ENCODE results near the gene GAS7.

GAS7 gene

DNA sequence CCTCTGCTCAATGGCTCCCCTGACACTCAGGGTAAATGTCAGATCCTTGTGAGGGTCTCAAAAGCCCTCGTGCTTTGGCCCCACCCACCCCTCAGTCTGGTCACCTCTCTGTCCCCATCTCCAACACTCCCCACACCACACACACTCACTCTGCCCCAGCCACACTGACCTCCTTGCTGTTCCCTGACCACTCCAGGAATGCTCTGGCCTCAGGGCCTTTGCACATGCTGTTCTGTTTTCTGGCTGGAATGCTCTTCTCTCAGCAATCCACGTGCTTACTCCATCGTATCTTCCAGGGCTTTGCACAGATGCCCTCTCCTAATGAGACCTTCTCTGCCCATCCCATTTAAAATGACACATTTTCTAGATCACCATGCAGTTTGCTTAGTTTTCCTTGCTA is 28.2 kb downstream of the GAS7 start:
- no peak for DNase-seq (ENCODE audit: low read depth)
- no peak overlapping the region for H3K4me3 ChIP-seq (ENCODE audit: control insufficient read depth, low read depth, low read length)
- TF ChIP-seq, protein P1, sequence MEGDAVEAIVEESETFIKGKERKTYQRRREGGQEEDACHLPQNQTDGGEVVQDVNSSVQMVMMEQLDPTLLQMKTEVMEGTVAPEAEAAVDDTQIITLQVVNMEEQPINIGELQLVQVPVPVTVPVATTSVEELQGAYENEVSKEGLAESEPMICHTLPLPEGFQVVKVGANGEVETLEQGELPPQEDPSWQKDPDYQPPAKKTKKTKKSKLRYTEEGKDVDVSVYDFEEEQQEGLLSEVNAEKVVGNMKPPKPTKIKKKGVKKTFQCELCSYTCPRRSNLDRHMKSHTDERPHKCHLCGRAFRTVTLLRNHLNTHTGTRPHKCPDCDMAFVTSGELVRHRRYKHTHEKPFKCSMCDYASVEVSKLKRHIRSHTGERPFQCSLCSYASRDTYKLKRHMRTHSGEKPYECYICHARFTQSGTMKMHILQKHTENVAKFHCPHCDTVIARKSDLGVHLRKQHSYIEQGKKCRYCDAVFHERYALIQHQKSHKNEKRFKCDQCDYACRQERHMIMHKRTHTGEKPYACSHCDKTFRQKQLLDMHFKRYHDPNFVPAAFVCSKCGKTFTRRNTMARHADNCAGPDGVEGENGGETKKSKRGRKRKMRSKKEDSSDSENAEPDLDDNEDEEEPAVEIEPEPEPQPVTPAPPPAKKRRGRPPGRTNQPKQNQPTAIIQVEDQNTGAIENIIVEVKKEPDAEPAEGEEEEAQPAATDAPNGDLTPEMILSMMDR (IDR thresholded peaks at IDR 0.05; ENCODE audit: control insufficient read depth, insufficient read depth, low read depth, low read length, missing control alignments), result no peak

DNA sequence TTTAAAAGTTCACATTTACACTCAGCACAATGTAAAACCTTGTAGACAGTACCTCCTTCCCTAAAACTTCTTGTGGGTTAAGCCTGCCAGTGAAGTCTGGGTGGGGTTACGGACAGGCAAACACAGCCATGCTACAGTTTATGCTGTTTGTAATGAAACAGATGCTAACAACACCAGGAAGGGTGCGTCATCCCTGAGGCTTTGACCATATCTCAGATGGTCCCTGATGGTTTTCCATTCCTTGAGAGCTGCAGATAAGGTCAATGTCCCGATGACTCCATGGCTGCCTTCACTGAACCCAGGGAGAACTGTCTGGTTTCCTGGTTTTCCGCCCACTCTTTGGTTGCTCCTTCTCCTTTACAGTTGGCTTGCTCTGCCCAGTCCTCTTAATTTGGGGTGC is 29.1 kb downstream of the GAS7 start:
- no peak overlapping the region for H3K4me3 ChIP-seq (ENCODE audit: control insufficient read depth, low read depth, low read length)
- DNase-seq (ENCODE audit: low read depth), result no peak
- TF ChIP-seq, protein P1 (IDR thresholded peaks at IDR 0.05; ENCODE audit: control insufficient read depth, insufficient read depth, low read depth, low read length, missing control alignments), result no peak

DNA sequence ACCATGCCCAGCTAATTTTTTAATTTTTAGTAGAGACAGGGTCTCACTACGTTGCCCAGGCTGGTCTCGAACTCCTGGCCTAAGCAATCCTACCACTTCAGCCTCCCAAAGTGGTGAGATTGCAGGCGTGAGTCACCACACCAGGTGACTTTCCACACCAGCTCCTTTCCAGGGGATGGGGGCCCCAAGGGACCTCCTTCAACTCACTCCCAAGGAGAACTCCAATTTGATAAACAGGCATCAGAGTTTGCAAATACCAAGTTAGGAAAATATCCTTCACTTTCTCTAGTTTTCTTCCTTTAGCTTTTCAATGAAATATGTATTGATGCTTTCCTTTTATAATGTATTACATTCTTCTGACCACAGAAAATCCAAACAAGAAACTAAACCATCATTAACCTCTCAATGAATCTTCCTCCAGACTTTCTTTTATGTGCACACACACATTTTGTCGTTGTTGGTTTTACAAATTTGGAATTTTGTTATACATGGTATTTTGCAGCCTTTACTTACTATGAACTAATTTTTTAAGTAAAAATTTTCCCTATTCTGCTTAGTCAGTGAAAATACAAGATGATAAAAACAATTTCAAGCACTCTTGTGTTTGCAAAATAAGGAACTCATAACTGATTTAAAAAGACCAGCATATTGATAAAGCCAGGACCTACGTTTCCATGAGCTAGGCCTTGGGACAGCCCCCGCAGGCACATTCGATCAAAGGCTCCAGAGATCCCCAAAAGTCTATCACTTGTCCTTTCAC is 32.0 kb downstream of the GAS7 start:
- TF ChIP-seq, protein P1 (IDR thresholded peaks at IDR 0.05; ENCODE audit: control insufficient read depth, insufficient read depth, low read depth, low read length, missing control alignments), result no peak
- no peak overlapping the region for H3K4me3 ChIP-seq (ENCODE audit: control insufficient read depth, low read depth, low read length)
- DNase-seq (ENCODE audit: low read depth), result no peak

DNA sequence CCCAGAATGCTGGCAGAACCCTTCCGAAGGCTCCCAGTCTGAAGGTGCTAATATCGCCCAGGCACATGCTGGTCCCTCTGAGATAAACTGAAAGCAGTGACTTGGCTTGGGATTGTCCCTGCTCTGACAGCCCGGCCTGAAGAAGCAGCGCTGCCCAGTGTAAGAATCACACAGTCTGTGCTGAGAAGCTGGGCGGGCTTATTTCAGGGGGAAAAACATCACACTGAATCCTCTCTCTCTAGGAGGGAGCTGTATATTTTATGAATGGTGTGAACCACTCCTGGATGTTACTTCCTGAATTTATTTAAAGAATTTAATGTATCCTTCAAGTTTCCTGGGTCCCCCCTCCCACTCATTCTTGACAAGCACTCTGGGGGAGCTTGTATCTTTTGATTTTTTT is 36.3 kb downstream of the GAS7 start:
- no peak overlapping the region for H3K4me3 ChIP-seq (ENCODE audit: control insufficient read depth, low read depth, low read length)
- TF ChIP-seq, protein P1 (IDR thresholded peaks at IDR 0.05; ENCODE audit: control insufficient read depth, insufficient read depth, low read depth, low read length, missing control alignments), result no peak
- DNase-seq (ENCODE audit: low read depth), result no peak

DNA sequence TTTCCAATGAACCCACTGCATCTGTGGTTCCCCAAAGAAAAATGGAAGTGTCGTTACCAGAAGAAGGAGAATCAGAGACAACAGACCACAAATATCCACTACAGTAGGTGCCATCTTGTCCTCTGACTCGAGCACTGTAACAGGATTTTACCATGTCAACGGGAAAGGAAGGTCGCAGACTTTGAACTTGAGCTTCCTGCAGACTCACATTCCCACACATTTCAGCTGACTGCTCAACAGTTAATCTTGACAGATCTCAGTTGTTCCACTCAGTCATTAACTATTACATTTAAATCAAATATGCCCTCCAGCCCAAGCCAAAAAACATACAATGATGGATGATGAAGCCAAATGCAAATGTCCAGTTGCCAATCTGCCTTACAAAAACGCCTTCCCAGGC is 37.0 kb downstream of the GAS7 start:
- H3K4me3 ChIP-seq (ENCODE audit: control insufficient read depth, low read depth, low read length), result no peak overlapping the region
- TF ChIP-seq, protein P1 (IDR thresholded peaks at IDR 0.05; ENCODE audit: control insufficient read depth, insufficient read depth, low read depth, low read length, missing control alignments), result no peak
- no peak for DNase-seq (ENCODE audit: low read depth)

DNA sequence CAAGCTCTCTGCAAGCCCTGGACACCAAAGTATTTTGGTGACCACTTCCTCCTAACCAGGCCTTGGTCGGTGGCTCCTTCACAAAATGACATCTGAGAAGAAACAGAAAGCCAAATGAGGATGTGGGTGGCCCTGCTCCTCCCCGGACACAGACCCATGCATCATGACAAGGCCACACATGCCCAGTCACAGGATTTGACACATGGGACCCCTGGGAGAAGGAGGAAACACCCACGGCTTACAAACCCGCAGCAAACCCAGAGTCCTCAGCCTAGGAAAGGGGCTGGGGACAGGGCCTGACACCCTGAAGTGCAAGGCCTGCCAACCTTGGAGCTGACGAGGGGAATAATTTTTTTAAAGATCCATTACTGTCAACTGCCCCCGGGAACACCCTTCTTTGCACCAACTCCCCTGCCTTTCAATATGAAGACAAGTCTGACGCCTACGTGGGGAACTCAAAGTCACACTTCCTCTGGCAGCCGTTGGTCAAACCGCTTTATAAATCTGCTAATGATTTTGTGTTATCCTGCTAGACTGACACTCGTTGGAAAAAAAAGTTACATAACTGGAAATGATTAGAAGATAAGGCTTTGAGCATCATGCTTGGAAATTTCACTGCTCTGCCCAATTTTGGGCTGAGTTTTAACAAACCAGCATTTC is 41.3 kb downstream of the GAS7 start:
- no peak overlapping the region for H3K4me3 ChIP-seq (ENCODE audit: control insufficient read depth, low read depth, low read length)
- TF ChIP-seq, protein P1 (IDR thresholded peaks at IDR 0.05; ENCODE audit: control insufficient read depth, insufficient read depth, low read depth, low read length, missing control alignments), result no peak
- DNase-seq (ENCODE audit: low read depth), result no peak

All from AG09309 (cell line).